ENCODE measurements around the gene BSN.
"Not testable (repeated sequence)": the region's sequence is repeated elsewhere in the genome, so short reads cannot be mapped to it uniquely, and the experiment has no call there.

Gene BSN

GRCh38 chr3:49673121-49673714, 118.9 kb downstream of the BSN start:
- peak in 1 of 3 experiments; percentile 37 for DNase-seq (ENCODE audit: low read depth in 3 of 3)

DNA sequence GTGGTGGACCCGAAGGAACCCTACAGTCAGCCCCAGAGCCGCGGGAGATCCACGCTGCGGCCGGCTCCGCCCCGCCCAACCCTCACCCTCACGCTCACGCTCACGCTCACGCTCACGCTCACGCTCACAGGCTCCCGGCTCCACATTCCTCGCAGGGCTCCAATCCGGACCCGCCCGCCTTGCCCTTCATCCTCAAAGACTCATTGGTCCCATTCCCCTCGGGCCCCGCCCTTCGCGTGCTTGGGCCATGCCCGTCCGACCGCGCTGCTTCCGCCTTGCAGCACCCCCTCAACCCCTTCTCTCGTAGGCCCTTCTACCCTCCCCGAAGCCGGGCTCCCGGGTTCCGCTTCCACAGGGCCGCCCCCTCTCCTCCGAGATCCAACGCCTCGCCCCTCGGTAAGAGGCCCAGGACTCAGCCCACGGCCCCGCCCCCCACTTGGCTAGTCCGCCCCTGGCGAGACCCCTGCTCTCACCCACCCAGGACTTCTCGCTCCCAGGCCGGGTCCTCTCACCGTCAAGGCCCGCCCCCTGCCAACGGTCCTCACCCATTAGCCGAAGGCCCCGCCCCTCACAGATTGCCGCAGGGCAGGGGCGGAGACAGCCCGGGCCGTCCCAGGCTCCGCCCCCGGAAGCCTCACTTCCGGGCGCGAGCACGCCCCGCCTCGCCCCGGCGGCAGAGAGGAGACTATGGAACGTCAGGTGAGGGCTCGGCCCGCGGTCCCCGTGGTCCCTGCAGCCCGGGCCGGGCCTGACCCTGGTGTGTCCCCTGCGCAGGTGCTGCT, 119.6 kb downstream of the BSN start, which contains the start of gene APEH:
TSS of gene APEH (plus strand) at position 637 of the 782 bp plus-strand sequence. CDS start at position 688, 51 bp downstream.
- peak; percentile 95 to 99 (median 96) for DNase-seq (ENCODE audit: low read depth in 3 of 3)

GRCh38 chr3:49674497-49674983, 120.3 kb downstream of the BSN start:
- peak in 1 of 3 experiments; percentile 26 for DNase-seq (ENCODE audit: low read depth in 3 of 3)

DNA sequence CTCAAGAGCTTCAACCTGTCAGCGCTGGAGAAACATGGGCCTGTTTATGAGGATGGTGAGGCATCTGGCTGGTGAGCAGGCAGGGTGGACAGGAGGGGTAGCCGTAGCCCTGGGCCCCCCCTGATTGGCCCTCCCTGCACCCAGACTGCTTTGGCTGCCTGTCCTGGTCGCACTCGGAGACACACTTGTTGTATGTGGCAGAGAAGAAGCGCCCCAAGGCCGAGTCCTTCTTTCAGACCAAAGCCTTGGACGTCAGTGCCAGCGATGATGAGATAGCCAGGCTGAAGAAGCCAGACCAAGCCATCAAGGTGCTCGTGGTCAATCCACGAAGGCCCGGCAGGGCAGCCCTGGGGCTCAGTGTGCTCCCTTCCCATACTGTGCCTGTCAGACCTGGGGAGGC, 121.6 kb downstream of the BSN start:
- no peak for DNase-seq (ENCODE audit: low read depth in 3 of 3)

DNA sequence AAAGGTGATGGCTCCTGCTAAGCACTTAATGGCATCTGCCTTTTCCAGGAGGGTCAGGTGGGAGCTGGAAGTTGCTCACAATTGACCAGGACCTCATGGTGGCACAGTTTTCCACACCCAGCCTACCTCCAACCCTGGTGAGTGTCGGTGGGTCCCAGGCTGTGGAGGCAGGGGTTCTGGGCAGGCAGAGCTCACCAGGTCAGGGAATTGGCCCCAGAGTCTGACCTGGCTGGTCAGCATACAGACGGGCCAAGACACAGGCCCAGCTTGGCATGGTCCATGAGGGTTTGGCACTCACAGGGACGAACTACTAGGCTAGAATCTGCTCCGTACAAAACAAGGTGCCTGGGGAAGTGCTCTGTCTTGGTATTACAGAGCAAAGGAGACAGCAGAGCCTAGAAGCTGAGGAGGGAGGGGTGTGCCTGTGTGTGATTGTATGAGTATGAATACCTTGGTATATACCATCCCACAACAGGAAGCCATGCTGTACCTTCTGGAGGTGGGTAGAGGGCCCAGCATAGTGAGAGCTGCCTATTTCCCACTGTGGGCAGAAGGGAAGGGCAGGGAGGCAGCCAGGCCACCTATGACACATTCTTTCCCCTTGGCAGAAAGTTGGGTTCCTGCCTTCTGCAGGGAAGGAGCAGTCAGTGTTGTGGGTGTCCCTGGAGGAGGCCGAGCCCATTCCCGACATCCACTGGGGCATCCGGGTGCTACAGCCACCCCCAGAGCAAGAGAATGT, 126.4 kb downstream of the BSN start:
- no peak for DNase-seq (ENCODE audit: low read depth in 3 of 3)

- DNase-seq (ENCODE audit: low read depth in 3 of 3), result no peak
These were observed 126.9 kb downstream of the BSN start for GRCh38 chr3:49681232-49681522.

- no peak for DNase-seq (ENCODE audit: low read depth in 3 of 3)
These were observed 127.3 kb downstream of the BSN start for GRCh38 chr3:49681543-49681942.

DNA sequence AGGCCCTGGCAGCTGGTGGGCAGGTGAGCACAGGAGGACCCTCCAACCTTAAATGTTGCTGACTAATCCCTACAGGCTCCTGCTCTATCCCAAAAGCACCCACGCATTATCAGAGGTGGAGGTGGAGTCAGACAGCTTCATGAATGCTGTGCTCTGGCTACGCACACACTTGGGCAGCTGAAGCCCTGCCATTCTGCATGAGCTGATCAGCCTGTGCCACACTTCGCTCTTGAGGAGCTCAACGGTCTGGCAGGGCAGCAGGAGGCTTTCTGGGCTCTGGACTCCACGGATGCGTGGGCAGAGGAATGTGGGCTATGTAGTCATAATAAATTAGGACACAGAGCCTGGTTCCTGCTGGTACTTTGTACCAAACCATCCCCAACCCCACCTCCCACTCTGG, 128.9 kb downstream of the BSN start:
- DNase-seq (ENCODE audit: low read depth in 3 of 3), result no peak

- DNase-seq (ENCODE audit: low read depth in 3 of 3), result not testable (repeated sequence)
These were observed 130.2 kb downstream of the BSN start for GRCh38 chr3:49684453-49684852.

- not testable (repeated sequence) for DNase-seq (ENCODE audit: low read depth in 3 of 3)
These were observed 130.8 kb downstream of the BSN start for GRCh38 chr3:49685103-49685502.

GRCh38 chr3:49685846-49686245, 131.6 kb downstream of the BSN start:
- peak in 1 of 3 experiments; percentile 16 for DNase-seq (ENCODE audit: low read depth in 3 of 3)

DNA sequence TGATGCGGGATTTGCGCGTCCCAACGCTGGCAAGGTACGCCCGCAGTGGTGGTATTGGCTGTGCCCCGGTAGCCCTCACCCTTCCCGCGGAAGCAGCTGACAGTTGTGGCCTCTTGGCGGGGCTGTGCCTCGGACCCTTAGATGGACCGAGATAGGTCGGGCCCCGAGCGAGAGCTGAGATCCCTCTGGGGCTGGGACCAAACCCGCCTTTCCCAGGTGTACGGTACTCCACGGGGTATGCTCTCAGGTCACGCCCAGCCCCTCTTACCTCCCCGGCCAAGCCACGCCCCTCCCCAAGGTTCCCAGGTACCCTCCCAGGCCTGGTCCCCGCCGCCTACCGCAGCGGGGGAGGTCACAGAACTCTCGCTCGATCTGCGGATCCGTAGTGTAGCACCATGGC, 132.1 kb downstream of the BSN start:
- DNase-seq (ENCODE audit: low read depth in 3 of 3), result not testable (repeated sequence)

GRCh38 chr3:49686769-49687423, 132.6 kb downstream of the BSN start:
- DNase-seq (ENCODE audit: low read depth in 3 of 3), result peak in 1 of 3 experiments; percentile 61

- DNase-seq (ENCODE audit: low read depth in 3 of 3), result not testable (repeated sequence)
These were observed 133.1 kb downstream of the BSN start for GRCh38 chr3:49687424-49687795.

GRCh38 chr3:49688338-49689045, 134.2 kb downstream of the BSN start:
- DNase-seq (ENCODE audit: low read depth in 3 of 3), result not testable (repeated sequence)

GRCh38 chr3:49689046-49689907, 135.0 kb downstream of the BSN start, which contains the start of the genes MST1 and RNF123:
Gene MST1 (minus strand): TSS chr3:49689474. CDS start chr3:49688691, 783 bp downstream.
Gene RNF123 (plus strand): TSS chr3:49689557. CDS start chr3:49691166, 1,609 bp downstream.
- peak; percentile 84 to 89 (median 86) for DNase-seq (ENCODE audit: low read depth in 3 of 3)

GRCh38 chr3:49689908-49690624, 135.8 kb downstream of the BSN start:
- not testable (repeated sequence) for DNase-seq (ENCODE audit: low read depth in 3 of 3)

DNA sequence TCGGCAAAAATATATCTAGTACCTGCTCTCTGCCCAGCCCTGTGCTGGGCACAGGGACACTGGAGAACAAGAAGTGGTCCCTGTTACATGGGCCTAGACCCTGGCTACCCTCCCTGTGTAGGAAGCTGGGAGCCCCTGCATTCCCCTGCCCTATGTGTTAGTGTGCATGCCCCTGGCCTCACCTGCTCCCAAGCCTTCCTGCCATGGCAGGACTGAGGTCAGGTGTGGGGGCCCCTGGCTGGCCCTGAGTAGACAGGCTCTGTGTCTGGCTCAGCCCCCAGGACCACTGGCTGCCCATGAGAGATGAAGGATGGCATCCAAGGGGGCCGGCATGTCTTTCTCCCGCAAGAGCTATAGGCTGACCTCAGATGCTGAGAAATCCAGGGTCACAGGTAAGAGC, 136.6 kb downstream of the BSN start:
- not testable (repeated sequence) for DNase-seq (ENCODE audit: low read depth in 3 of 3)

DNA sequence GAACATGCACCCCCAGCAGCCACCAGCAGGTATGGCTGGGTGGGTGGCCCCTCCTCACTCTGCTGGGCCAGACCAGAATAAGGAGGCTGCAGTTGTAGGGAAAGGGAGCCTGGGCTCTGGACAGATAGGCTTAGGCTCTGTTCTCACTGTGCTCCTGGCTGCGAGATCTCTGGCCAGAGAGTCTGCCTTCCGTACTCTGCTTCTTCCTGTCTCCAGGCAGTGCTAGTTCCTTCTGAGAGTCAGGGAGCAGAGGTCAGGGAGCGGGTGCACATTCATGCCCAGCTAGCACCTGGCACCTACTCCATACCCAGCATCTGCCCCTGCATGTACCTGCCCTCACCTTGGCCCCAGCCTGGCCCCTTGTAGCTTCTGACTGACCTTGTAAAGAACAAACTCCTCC, 137.2 kb downstream of the BSN start:
- DNase-seq (ENCODE audit: low read depth in 3 of 3), result not testable (repeated sequence)
